GM18517 (cell line): ENCODE measurements around the gene RPL18.

Experiments
- ATAC-seq: cut with Tn5 transposase; IDR thresholded peaks from one replicate; pipeline ENCODE4 v1.9.1; 2021; ENCODE audit warnings: mild to moderate bottlenecking, moderate library complexity; ENCODE audit not compliant: unreplicated experiment

The RPL18 gene

GRCh38 chr19:48614436-48615230 lies 4.3 kb downstream of the RPL18 start, which contains the start of gene FAM83E:
Gene FAM83E (minus strand): TSS chr19:48615076. CDS start chr19:48613372, 1,704 bp downstream.
- no peak for ATAC-seq

GRCh38 chr19:48613852-48614435 lies 5.0 kb downstream of the RPL18 start:
- no peak for ATAC-seq

GRCh38 chr19:48613024-48613851 lies 5.7 kb downstream of the RPL18 start:
- ATAC-seq: no peak

GRCh38 chr19:48611872-48612271 lies 7.1 kb downstream of the RPL18 start:
- ATAC-seq: no peak

- no peak for ATAC-seq
Observed at GRCh38 chr19:48609571-48610108, 9.3 kb downstream of the RPL18 start.

GRCh38 chr19:48608798-48609263 lies 10.1 kb downstream of the RPL18 start:
- no peak for ATAC-seq

- no peak for ATAC-seq
Observed at GRCh38 chr19:48607359-48607755, 11.6 kb downstream of the RPL18 start.

- ATAC-seq: no peak
Observed at GRCh38 chr19:48606463-48607358, 12.3 kb downstream of the RPL18 start, which contains the start of gene SPACA4. Gene SPACA4 (plus strand): TSS chr19:48606742. CDS start chr19:48606979, 237 bp downstream.

GRCh38 chr19:48603850-48604249 lies 15.1 kb downstream of the RPL18 start:
- ATAC-seq: no peak

- ATAC-seq: no peak
Observed at GRCh38 chr19:48603449-48603848, 15.5 kb downstream of the RPL18 start.

- ATAC-seq: no peak
Observed at GRCh38 chr19:48603001-48603400, 16.0 kb downstream of the RPL18 start.

GRCh38 chr19:48600679-48601417 lies 18.1 kb downstream of the RPL18 start:
- no peak for ATAC-seq

GRCh38 chr19:48598996-48599700 lies 19.8 kb downstream of the RPL18 start:
- no peak for ATAC-seq

- ATAC-seq: no peak
Observed at GRCh38 chr19:48596679-48597465, 22.1 kb downstream of the RPL18 start.

- no peak for ATAC-seq
Observed at GRCh38 chr19:48596237-48596636, 22.7 kb downstream of the RPL18 start.

GRCh38 chr19:48595833-48596232 lies 23.1 kb downstream of the RPL18 start:
- ATAC-seq: no peak

GRCh38 chr19:48595171-48595570 lies 23.8 kb downstream of the RPL18 start:
- no peak for ATAC-seq

GRCh38 chr19:48591021-48591420 lies 28.0 kb downstream of the RPL18 start:
- ATAC-seq: no peak
